Chondrocyte (in vitro differentiated cells): ENCODE results near the gene LRRC42. TPM values are rescaled to one million over a fixed set of nuclear protein-coding genes. Genes with fewer than 3 reads are reported as not detected.
A peak's percentile ranks its signal among the peaks of the same experiment; 100 is the strongest.

Source experiments
- DNase-seq: peaks from one replicate; pipeline ENCODE4 v3.0.0; 2021; ENCODE audit warnings: mixed read lengths, low spot score
- H3K27ac Mint-ChIP-seq: one replicate; pipeline ENCODE4 v1.8.0; 2021; ENCODE audit warnings: mild to moderate bottlenecking, moderate library complexity, mixed read lengths; ENCODE audit not compliant: unreplicated experiment
- H3K27me3 Mint-ChIP-seq: 2 replicates; pipeline ENCODE4 v1.8.0; 2021; ENCODE audit warnings: low read depth, mixed read lengths
- H3K36me3 Mint-ChIP-seq: 2 replicates; pipeline ENCODE4 v1.8.0; 2021; ENCODE audit warnings: low read depth, mixed read lengths
- H3K4me1 Mint-ChIP-seq: 2 replicates; pipeline ENCODE4 v1.8.0; 2021; ENCODE audit warnings: low read depth, mild to moderate bottlenecking, mixed read lengths
- H3K4me3 Mint-ChIP-seq: one replicate; pipeline ENCODE4 v1.8.0; 2021; ENCODE audit warnings: mild to moderate bottlenecking, moderate library complexity, mixed read lengths; ENCODE audit not compliant: unreplicated experiment
- H3K9me3 Mint-ChIP-seq: 2 replicates; pipeline ENCODE4 v1.8.0; 2021; ENCODE audit warnings: low read depth, mixed read lengths
- CTCF ChIP-seq: fragments of 200-600 bp; sonication (generic); IDR thresholded peaks from 2 replicates; pipeline ENCODE4 v1.5.0; 2021; ENCODE audit warnings: antibody characterized with exemption, mild to moderate bottlenecking, moderate library complexity
- total RNA-seq: library from RNA; stranded (reverse); gene quantifications from 3 replicates; pipeline ENCODE4 v1.2.1, GENCODE V29; 2021

Gene LRRC42
- total RNA-seq, 1 donor from 2014 or later = 37.6 TPM

- H3K27ac Mint-ChIP-seq = no peak overlapping the region
Observed at GRCh38 chr1:53913352-53914033, 32.7 kb upstream of the LRRC42 start.

GRCh38 chr1:53918343-53918742 lies 27.8 kb upstream of the LRRC42 start:
- Mint-ChIP-seq H3K27me3 (no peaks in the 10 kb centered on the region), H3K27ac (no peak overlapping the region)
- DNase-seq = no peak

More at GRCh38 chr1:53913352-53914033, 32.7 kb upstream of the LRRC42 start:
- DNase-seq = no peak
- Mint-ChIP-seq H3K4me1 (no peaks in the 10 kb centered on the region), H3K27me3 (no peaks in the 10 kb centered on the region), H3K9me3 (no peaks in the 10 kb centered on the region), H3K36me3 (peaks cover 6% of the 10 kb centered on the region), H3K4me3 (no peak overlapping the region)
- TF ChIP-seq CTCF = no peak

GRCh38 chr1:53919675-53920066 lies 26.5 kb upstream of the LRRC42 start:
- Mint-ChIP-seq H3K27ac (peak overlapping the region; percentile 69), H3K4me3 (no peak overlapping the region), H3K9me3 (no peaks in the 10 kb centered on the region), H3K36me3 (peaks cover 14% of the 10 kb centered on the region), H3K27me3 (no peaks in the 10 kb centered on the region), H3K4me1 (peaks cover 9% of the 10 kb centered on the region)
- TF ChIP-seq CTCF = no peak
- DNase-seq = no peak

More at GRCh38 chr1:53918343-53918742, 27.8 kb upstream of the LRRC42 start:
- TF ChIP-seq CTCF = no peak
- H3K4me1 Mint-ChIP-seq = peaks cover 9% of the 10 kb centered on the region
- H3K4me3 Mint-ChIP-seq = no peak overlapping the region
- peaks cover 14% of the 10 kb centered on the region for H3K36me3 Mint-ChIP-seq
- H3K9me3 Mint-ChIP-seq = no peaks in the 10 kb centered on the region

- Mint-ChIP-seq H3K4me3 (no peak overlapping the region), H3K27me3 (no peaks in the 10 kb centered on the region), H3K36me3 (peaks cover 16% of the 10 kb centered on the region), H3K27ac (no peak overlapping the region), H3K9me3 (no peaks in the 10 kb centered on the region), H3K4me1 (peaks cover 10% of the 10 kb centered on the region)
- DNase-seq = no peak
- no peak for TF ChIP-seq CTCF
Observed at GRCh38 chr1:53927376-53927881, 18.7 kb upstream of the LRRC42 start.

GRCh38 chr1:53929246-53929960 lies 16.7 kb upstream of the LRRC42 start:
- H3K9me3 Mint-ChIP-seq = peaks cover 4% of the 10 kb centered on the region
- DNase-seq = no peak
- H3K27me3 Mint-ChIP-seq = no peaks in the 10 kb centered on the region
- H3K4me1 Mint-ChIP-seq = peaks cover 10% of the 10 kb centered on the region
- no peak overlapping the region for H3K4me3 Mint-ChIP-seq
- peak overlapping the region; percentile 58 for H3K27ac Mint-ChIP-seq
- no peak for TF ChIP-seq CTCF
- peaks cover 21% of the 10 kb centered on the region for H3K36me3 Mint-ChIP-seq
